GM18951 (cell line): ENCODE measurements around the gene FKBP5.
"Not testable (repeated sequence)": the region's sequence is repeated elsewhere in the genome, so short reads cannot be mapped to it uniquely, and the experiment has no call there.

Experiments
- POLR2A ChIP-seq: IDR thresholded peaks from 4 replicates; pipeline ENCODE4 v1.6.1; 2011; ENCODE audit warnings: mild to moderate bottlenecking; ENCODE audit not compliant: insufficient read length, insufficient read depth; ENCODE audit errors: extremely low read depth
- in situ Hi-C: fragments of 300-500 bp; cut with MboI; formaldehyde crosslinking; loops from one replicate; pipeline ENCODE4 v1.12.0; 2022; ENCODE audit warnings: low sequenced_read_pairs, mixed read lengths, inconsistent platforms; ENCODE audit not compliant: unreplicated experiment

Gene FKBP5

DNA sequence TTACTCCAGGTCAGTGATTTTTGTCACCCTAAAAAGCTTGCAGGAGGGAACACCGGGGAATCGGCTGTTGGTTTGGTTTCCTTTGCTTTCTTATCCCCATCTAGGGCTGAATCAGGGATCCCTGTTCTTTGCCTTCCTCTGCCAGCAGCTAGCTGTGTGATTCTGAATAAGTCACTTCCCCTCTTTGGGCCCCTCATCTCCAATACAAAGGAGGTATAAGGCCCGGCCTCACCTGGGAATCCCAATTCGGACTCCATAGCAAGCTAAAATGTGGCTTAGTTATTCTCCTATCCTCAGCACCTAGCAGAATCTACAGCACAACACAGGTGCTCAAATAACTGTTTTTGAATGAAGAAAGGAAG is 29.6 kb upstream of the FKBP5 start:
- no peak for TF ChIP-seq POLR2A
- in situ Hi-C loops: no loop called here

DNA sequence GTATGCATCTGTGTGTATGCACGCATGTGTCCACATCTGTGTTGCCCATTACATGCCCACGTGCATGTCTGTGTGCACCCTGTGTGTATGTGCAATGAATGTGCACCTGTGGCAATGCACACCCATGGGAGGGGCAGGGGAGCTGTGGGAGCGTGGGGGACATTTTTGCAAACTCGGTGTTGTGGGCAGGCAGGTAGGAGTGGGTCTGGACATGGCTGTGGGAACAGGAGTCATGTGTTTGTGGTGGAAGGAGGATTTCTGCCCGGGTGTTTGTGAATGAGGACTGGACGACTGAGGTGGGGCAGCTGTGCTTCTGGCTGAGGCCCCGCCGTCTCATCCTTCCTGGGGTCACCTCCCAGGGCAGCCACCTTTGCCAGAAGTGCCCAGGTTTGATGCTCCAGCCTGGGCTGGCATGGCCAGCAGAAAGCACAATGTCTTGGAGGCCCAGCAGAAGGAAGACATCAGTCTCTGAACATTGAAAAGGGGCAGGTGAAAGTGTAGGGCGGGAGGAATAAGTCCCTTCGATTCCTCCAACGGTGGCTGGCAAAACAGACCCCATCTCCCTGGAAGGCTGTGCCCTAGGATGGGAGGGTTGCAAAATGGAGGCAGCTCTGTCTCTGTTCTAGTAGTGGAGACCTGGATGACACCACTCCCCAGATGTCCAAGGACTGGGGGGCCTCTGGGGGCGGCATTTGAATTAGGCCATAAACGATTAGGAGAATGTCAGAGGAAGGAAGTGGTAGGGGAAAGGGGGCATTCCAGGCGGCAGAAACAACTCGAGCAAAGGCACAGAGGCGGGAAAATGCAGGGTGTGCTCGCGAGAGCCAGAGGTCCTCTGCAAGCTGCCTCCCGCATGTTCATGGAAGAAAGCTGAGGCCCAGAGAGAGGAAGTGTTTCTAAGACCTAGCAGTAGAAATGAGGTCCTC is 29.0 kb upstream of the FKBP5 start:
- in situ Hi-C loops: no loop called here
- no peak for TF ChIP-seq POLR2A

DNA sequence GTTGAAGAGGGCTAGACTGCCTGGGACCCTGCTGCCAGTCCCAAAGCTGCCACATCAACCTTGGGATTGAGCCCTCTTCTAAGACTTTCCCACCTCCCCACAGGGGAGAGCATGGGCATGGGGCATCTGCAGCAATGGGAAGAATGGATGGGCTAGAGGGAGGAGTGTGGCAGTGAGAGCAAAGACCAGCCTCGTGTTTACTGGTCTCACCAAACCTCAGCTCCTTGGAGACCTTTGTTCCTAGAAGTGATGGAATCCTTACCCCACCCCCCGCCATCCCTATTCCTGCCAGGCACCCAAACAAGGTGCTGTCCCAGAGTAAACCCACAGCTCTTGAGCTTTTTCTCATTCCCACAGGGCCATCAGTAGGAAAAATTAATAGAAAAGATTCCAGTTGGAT is 28.1 kb upstream of the FKBP5 start:
- in situ Hi-C loops: no loop called here
- TF ChIP-seq POLR2A: no peak

DNA sequence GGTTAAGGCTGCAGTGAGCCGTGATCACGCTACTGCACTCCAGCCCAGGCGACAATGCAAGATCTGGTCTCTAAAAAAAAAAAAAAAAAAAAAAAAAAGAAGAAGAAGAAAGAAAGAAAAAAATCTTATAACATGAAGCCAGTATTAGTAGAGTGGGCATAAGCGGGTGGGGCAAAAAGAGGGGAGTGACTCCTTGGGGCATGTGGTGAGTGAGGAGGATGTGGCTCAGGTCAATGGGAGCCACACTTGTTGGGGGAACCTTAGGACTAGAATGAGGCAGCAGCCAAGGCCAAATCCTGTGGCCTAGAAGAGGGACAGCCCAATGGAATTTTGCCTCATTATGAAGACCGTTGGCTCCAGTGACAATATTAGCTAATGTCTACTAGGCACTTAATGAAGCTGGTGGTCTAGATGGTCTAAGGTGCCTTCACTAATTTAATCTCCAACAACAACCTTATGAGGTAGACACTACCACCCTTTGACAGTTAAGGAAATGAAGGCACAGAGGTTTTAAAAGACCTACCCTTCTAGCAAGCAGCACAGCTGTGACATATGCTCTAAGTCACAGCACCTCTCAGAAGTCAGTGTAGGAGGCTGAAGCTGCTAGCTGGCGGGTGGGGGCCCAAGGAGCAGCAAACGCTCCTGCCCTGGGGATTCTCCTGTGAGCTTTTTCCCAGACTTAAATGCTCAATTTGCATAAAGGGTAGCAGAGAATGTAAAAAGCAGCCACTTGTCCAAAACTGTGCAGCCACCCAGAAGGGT is 24.5 kb upstream of the FKBP5 start:
- in situ Hi-C loops: no loop called here
- no peak for TF ChIP-seq POLR2A

DNA sequence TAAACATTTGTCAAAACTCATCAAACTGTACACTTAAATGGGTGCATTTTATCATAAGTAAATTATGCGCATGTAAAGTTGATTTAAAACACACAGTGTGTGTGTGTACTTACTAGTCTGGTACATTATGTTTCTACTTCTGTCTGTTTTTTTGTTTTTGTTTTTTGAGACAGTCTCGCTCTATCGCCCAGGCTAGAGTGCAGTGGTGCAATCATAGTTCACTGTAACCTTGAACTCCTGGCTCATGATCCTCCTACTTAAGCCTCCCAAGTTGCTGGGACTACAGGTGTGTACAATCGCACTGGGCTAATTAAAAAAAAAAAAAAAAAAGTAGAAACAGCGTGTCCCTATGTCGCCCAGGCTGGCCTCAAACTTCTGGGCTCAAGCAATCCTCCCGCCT is 23.0 kb upstream of the FKBP5 start:
- in situ Hi-C loops: no loop called here
- no peak for TF ChIP-seq POLR2A

DNA sequence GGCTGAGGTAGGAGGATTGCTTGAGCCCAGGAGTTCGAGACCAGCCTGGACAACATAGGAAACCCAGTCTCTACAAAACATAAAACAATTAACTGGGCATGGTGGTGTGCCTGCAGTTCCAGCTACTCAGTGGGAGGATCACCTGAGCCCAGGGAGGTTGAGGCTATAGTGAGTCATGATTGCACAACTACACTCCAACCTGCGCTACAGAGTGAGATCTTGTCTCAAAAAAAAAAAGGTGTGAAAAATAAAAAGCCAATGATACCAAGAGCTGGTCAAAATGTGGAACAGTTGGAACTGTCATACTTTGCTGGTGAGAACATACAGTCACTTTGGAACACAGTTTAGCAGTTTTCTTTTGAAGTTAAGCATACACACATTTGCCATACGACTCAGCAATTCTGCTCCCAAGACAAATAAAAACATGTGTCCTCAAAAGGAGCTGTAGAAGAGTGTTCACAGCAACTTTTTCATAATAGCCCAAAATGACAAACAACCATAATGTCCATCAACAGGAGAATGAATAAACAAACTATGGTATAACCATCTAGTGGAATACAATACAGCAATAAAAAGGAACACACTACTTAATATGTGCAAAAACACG is 21.6 kb upstream of the FKBP5 start:
- in situ Hi-C loops: no loop called here
- no peak for TF ChIP-seq POLR2A

DNA sequence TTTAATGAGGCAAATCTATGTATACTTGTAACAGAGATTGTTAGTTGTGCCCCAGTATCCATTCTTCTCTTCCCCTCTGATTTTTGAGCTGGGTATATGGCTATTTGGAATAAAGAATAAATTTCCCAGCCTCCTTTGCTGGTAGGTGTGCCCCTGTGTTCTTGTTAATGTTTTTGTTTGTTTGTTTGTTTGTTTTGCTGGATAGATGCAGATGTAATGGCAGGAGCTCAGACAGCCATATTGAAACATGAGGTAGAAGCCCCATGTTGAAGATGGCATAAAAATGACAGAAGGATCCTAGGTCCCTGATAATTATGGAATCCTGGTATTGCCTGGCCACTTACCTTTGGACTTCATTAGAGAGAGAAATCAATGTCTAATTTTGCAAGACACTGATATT is 19.9 kb upstream of the FKBP5 start:
- no peak for TF ChIP-seq POLR2A
- in situ Hi-C loops: no loop called here

DNA sequence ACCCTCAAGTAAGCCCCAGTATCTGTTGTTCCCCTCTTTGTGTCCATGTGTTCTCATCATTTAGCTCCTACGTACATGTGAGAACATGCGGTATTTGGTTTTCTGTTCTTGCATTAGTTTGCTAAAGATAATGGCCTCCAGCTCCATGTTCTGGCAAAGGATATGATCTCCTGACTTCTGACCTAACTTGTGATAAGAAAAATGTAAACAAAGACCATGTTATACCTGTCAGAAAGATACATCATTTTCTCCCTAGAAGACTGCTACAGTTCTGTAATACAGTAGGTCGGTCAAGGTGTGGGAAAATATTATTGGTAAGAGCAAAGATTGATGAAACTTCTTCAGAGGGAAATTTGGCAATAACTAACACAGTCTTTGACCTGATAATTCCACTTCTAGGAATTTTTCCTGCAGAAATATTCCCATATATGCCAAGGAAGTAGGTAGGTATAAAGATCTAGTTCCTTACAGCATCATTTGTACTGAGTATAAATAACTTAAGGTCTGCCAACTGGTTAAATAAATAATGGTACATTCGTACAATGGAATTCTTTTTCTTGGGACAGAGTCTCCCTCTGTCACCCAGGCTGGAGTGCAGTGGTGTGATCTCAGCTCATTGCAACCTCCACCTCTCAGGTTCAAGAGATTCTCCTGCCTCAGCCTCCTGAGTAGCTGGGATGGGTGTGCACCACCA is 19.1 kb upstream of the FKBP5 start:
- in situ Hi-C loops: no loop called here
- no peak for TF ChIP-seq POLR2A

DNA sequence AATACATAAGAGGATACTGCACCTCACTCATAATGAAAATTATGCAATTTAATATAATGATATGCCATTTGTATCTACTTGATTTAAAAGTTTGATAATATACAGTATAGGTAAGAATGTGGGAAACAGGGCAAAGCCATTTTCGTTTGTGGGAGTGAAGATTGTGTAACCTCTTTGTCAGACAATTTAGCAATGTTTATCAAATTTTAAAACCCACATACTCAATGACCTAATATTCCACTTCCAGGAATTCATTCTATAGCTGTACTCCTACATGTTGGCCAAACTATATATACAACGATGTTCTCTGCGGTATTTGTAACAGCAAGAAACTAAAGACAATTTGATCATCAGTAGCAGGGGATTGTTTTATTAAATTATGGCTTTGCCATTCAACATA is 17.8 kb upstream of the FKBP5 start:
- TF ChIP-seq POLR2A: no peak
- in situ Hi-C loops: no loop called here

DNA sequence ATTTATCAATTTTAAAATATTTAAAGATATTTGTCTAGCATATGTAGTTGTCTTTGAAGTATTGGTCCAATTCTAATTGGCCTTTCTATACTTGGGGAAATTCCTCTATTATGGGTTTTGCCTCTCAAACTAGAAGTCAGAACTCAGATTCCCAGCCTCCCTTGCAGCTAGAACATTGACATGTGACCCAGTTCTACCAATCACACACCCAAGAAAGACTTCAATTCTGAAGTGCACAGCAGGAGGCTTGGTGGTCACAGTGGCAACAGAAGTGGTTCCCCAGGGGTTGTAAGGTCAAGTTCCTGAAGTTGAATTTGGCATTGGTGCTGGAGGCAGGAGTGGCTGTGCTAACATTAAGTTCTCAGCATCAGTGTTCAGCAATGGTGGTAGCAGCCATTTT is 14.8 kb upstream of the FKBP5 start:
- in situ Hi-C loops: no loop called here

DNA sequence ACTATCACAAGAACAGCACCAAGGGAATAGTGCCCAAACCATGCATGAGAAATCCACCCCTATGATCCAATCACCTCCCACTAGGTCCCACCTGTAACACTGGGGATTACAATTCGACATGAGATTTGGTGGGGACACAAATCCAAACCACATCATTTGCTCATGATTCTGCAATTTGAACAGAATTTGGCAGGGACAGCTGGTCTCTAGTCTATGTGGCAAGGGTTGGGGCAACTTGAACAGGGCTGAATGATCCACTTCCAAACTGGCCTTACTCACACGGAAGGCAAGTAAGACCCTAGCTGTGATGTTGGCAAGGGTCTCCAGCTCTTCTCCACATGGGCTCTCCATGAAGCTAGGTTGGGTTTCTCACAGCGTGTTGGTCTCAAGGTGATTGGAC is 10.1 kb upstream of the FKBP5 start:
- in situ Hi-C loops: no loop called here

More for the DNA sequence above, 14.8 kb upstream of the FKBP5 start:
- TF ChIP-seq POLR2A: no peak

DNA sequence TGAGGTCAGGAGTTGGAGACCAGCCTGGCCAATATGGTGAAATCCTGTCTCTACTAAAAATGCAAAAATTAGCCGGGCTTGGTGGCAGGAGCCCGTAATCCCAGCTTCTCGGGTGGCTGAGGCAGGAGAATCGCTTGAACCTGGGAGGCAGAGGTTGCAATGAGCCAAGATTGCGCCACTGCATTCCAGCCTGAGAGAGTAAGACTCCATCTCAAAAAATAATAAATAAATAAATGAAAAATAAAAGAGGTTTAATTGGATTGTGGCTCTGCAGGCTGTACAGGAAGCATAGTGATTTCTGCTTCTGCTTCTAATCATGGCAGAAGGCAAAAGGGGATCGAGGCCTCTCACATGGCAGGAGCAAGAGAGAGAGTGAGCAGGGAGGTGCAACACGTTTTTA is 9.7 kb upstream of the FKBP5 start:
- in situ Hi-C loops: not testable (repeated sequence)

More for the DNA sequence above, 10.1 kb upstream of the FKBP5 start:
- TF ChIP-seq POLR2A: no peak

DNA sequence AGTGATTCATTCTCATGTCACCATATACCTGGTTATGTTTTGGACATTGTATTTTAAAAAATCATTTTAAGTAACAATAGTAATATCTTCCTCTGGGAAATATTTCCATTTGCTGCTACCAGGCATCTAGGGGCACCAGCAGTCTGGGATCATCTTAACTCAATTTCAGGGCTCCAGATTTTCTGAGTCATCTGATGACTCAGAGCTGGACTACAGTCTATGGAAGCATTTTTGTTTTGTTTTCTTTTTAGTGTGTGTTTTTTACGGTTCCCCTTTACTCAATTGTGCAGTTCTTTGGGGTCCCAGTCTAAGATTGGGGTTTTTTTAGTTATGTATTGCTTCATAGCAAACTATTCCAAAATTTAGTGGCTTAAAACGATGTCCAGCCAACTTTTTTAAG is 5.7 kb upstream of the FKBP5 start:
- in situ Hi-C loops: no loop called here
- TF ChIP-seq POLR2A: no peak
